Central memory CD8-positive, alpha-beta T cell (primary cell): ENCODE results near the gene GTF3C5.
"Not testable (repeated sequence)": the region's sequence is repeated elsewhere in the genome, so short reads cannot be mapped to it uniquely, and the experiment has no call there.

Source experiments
- ATAC-seq: fragments of 150-1000 bp; cut with Tn5 transposase; replicated peaks from 2 replicates; pipeline ENCODE4 v1.10.0; 2022; ENCODE audit warnings: mild to moderate bottlenecking, moderate FRiP score, moderate number of reproducible peaks; ENCODE audit not compliant: poor library complexity, severe bottlenecking; ENCODE audit errors: extremely low read depth
- DNase-seq, 2 donors: peaks; one replicate each; pipeline ENCODE4 v3.0.0; 2021; ENCODE audit warnings: low spot score in 2 of 2
- H3K27ac Mint-ChIP-seq: one replicate; pipeline ENCODE4 v1.8.0; 2022; ENCODE audit warnings: low read depth, mild to moderate bottlenecking, moderate library complexity, mixed read lengths
- H3K27me3 Mint-ChIP-seq: one replicate; pipeline ENCODE4 v1.8.0; 2022; ENCODE audit warnings: mixed read lengths
- H3K36me3 Mint-ChIP-seq: one replicate; pipeline ENCODE4 v1.8.0; 2022; ENCODE audit warnings: mild to moderate bottlenecking, moderate library complexity, mixed read lengths; ENCODE audit not compliant: insufficient read depth
- H3K4me1 Mint-ChIP-seq: one replicate; pipeline ENCODE4 v1.8.0; 2022; ENCODE audit warnings: mixed read lengths
- H3K4me3 Mint-ChIP-seq: one replicate; pipeline ENCODE4 v1.8.0; 2022; ENCODE audit warnings: mild to moderate bottlenecking, moderate library complexity, mixed read lengths
- H3K9me3 Mint-ChIP-seq: one replicate; pipeline ENCODE4 v1.8.0; 2022; ENCODE audit warnings: mixed read lengths

Gene GTF3C5

GRCh38 chr9:133054194-133054890, 23.5 kb downstream of the GTF3C5 start:
- no peak overlapping the region for H3K27ac Mint-ChIP-seq
- no peak overlapping the region for H3K4me3 Mint-ChIP-seq
- H3K4me1 Mint-ChIP-seq, result peaks cover 19% of the 10 kb centered on the region
- H3K27me3 Mint-ChIP-seq, result no peaks in the 10 kb centered on the region
- DNase-seq (no peak), ATAC-seq (no peak)
- no peaks in the 10 kb centered on the region for H3K9me3 Mint-ChIP-seq
- peaks cover 19% of the 10 kb centered on the region for H3K36me3 Mint-ChIP-seq

GRCh38 chr9:133054966-133055365, 24.2 kb downstream of the GTF3C5 start:
- Mint-ChIP-seq H3K27ac (no peak overlapping the region), H3K27me3 (no peaks in the 10 kb centered on the region), H3K36me3 (peaks cover 19% of the 10 kb centered on the region), H3K4me1 (peaks cover 25% of the 10 kb centered on the region), H3K9me3 (no peaks in the 10 kb centered on the region), H3K4me3 (no peak overlapping the region)
- ATAC-seq (no peak), DNase-seq (no peak)

GRCh38 chr9:133055788-133056420, 25.1 kb downstream of the GTF3C5 start:
- peaks cover 25% of the 10 kb centered on the region for H3K4me1 Mint-ChIP-seq
- no peak overlapping the region for H3K4me3 Mint-ChIP-seq
- no peaks in the 10 kb centered on the region for H3K9me3 Mint-ChIP-seq
- no peaks in the 10 kb centered on the region for H3K27me3 Mint-ChIP-seq
- H3K27ac Mint-ChIP-seq, result no peak overlapping the region
- DNase-seq, result no peak
- no peak for ATAC-seq
- H3K36me3 Mint-ChIP-seq, result peaks cover 17% of the 10 kb centered on the region

GRCh38 chr9:133056533-133056932, 25.7 kb downstream of the GTF3C5 start:
- no peaks in the 10 kb centered on the region for H3K9me3 Mint-ChIP-seq
- H3K36me3 Mint-ChIP-seq, result peaks cover 17% of the 10 kb centered on the region
- peaks cover 25% of the 10 kb centered on the region for H3K4me1 Mint-ChIP-seq
- H3K27me3 Mint-ChIP-seq, result no peaks in the 10 kb centered on the region
- no peak overlapping the region for H3K27ac Mint-ChIP-seq
- no peak overlapping the region for H3K4me3 Mint-ChIP-seq
- no peak for ATAC-seq
- no peak for DNase-seq

GRCh38 chr9:133057006-133057405, 26.2 kb downstream of the GTF3C5 start:
- DNase-seq (no peak), ATAC-seq (no peak)
- no peak overlapping the region for H3K4me3 Mint-ChIP-seq
- H3K27ac Mint-ChIP-seq, result no peak overlapping the region
- peaks cover 17% of the 10 kb centered on the region for H3K36me3 Mint-ChIP-seq
- no peaks in the 10 kb centered on the region for H3K27me3 Mint-ChIP-seq
- H3K4me1 Mint-ChIP-seq, result peaks cover 25% of the 10 kb centered on the region
- H3K9me3 Mint-ChIP-seq, result no peaks in the 10 kb centered on the region

- no peaks in the 10 kb centered on the region for H3K27me3 Mint-ChIP-seq
- H3K9me3 Mint-ChIP-seq, result no peaks in the 10 kb centered on the region
- H3K4me1 Mint-ChIP-seq, result peaks cover 25% of the 10 kb centered on the region
- no peak overlapping the region for H3K4me3 Mint-ChIP-seq
- ATAC-seq, result no peak
- H3K36me3 Mint-ChIP-seq, result peaks cover 16% of the 10 kb centered on the region
- DNase-seq, result no peak
- no peak overlapping the region for H3K27ac Mint-ChIP-seq
These were observed 26.8 kb downstream of the GTF3C5 start for GRCh38 chr9:133057553-133057952.

GRCh38 chr9:133058071-133058470, 27.3 kb downstream of the GTF3C5 start:
- no peak overlapping the region for H3K27ac Mint-ChIP-seq
- ATAC-seq, result no peak
- no peak overlapping the region for H3K4me3 Mint-ChIP-seq
- H3K9me3 Mint-ChIP-seq, result no peaks in the 10 kb centered on the region
- H3K27me3 Mint-ChIP-seq, result no peaks in the 10 kb centered on the region
- no peak for DNase-seq
- peaks cover 25% of the 10 kb centered on the region for H3K4me1 Mint-ChIP-seq
- H3K36me3 Mint-ChIP-seq, result peaks cover 15% of the 10 kb centered on the region

- peaks cover 13% of the 10 kb centered on the region for H3K36me3 Mint-ChIP-seq
- no peaks in the 10 kb centered on the region for H3K27me3 Mint-ChIP-seq
- DNase-seq, result no peak
- no peak overlapping the region for H3K4me3 Mint-ChIP-seq
- H3K9me3 Mint-ChIP-seq, result no peaks in the 10 kb centered on the region
- no peak for ATAC-seq
- peaks cover 25% of the 10 kb centered on the region for H3K4me1 Mint-ChIP-seq
- peak overlapping the region; percentile 46 for H3K27ac Mint-ChIP-seq
These were observed 27.9 kb downstream of the GTF3C5 start for GRCh38 chr9:133058550-133059320.

GRCh38 chr9:133059623-133060022, 28.8 kb downstream of the GTF3C5 start:
- Mint-ChIP-seq H3K9me3 (no peaks in the 10 kb centered on the region), H3K4me1 (peaks cover 25% of the 10 kb centered on the region), H3K4me3 (no peak overlapping the region), H3K27ac (no peak overlapping the region), H3K27me3 (no peaks in the 10 kb centered on the region), H3K36me3 (peaks cover 10% of the 10 kb centered on the region)
- ATAC-seq, result no peak
- no peak for DNase-seq

GRCh38 chr9:133060417-133060841, 29.6 kb downstream of the GTF3C5 start:
- no peak overlapping the region for H3K4me3 Mint-ChIP-seq
- peaks cover 11% of the 10 kb centered on the region for H3K36me3 Mint-ChIP-seq
- H3K9me3 Mint-ChIP-seq, result no peaks in the 10 kb centered on the region
- H3K27ac Mint-ChIP-seq, result no peak overlapping the region
- ATAC-seq (no peak), DNase-seq (no peak)
- no peaks in the 10 kb centered on the region for H3K27me3 Mint-ChIP-seq
- peaks cover 25% of the 10 kb centered on the region for H3K4me1 Mint-ChIP-seq

- H3K4me3 Mint-ChIP-seq, H3K9me3 Mint-ChIP-seq, ATAC-seq, H3K27ac Mint-ChIP-seq, H3K27me3 Mint-ChIP-seq, H3K36me3 Mint-ChIP-seq, DNase-seq: not testable (repeated sequence)
- H3K4me1 Mint-ChIP-seq, result peaks cover 25% of the 10 kb centered on the region
These were observed 30.4 kb downstream of the GTF3C5 start for GRCh38 chr9:133061019-133061763.

- not testable (repeated sequence) for H3K27me3 Mint-ChIP-seq, H3K36me3 Mint-ChIP-seq, H3K4me3 Mint-ChIP-seq, H3K27ac Mint-ChIP-seq, H3K9me3 Mint-ChIP-seq, DNase-seq, ATAC-seq
- H3K4me1 Mint-ChIP-seq, result peaks cover 25% of the 10 kb centered on the region
These were observed 31.0 kb downstream of the GTF3C5 start, which contains the start of gene CEL for GRCh38 chr9:133061764-133062145. CEL (plus strand) TSS chr9:133061981; CDS start chr9:133062003, 22 bp downstream.
